OCI-LY7 (cell line): Measurements from ENCODE around the gene BSDC1.

ENCODE experiments used
- CTCF ChIP-seq: fragments of 200-600 bp; sonication (generic); conservative IDR thresholded peaks from 2 replicates; pipeline ENCODE4 v1.5.1; 2014; ENCODE audit warnings: mild to moderate bottlenecking, antibody characterized with exemption, low read length, moderate library complexity, mixed read lengths
- EZH2phosphoT487 ChIP-seq: fragments of 200-600 bp; sonication (generic); IDR thresholded peaks from 2 replicates; pipeline ENCODE4 v1.6.1; 2018; ENCODE audit warnings: low read depth, borderline replicate concordance, mild to moderate bottlenecking, mixed run types, antibody characterized with exemption, low read length, moderate library complexity, mixed read lengths

GRCh38 chr1:32338637-32339145 lies 55.5 kb downstream of the BSDC1 start:
- TF ChIP-seq CTCF (no peak), EZH2phosphoT487 (no peak)
